Measurements from ENCODE around the gene CRISP1.
"Not testable (repeated sequence)": the region's sequence is repeated elsewhere in the genome, so short reads cannot be mapped to it uniquely, and the experiment has no call there.

CRISP1 gene

GRCh38 chr6:49839162-49839561, 27.2 kb downstream of the CRISP1 start:
- DNase-seq, result no peak

- DNase-seq, result no peak
Observed at GRCh38 chr6:49835140-49835539, 31.2 kb downstream of the CRISP1 start.

- no peak for DNase-seq
Observed at GRCh38 chr6:49833386-49833785, 32.9 kb downstream of the CRISP1 start.

GRCh38 chr6:49826743-49827406, 39.5 kb downstream of the CRISP1 start:
- no peak for DNase-seq

- DNase-seq, result no peak
Observed at GRCh38 chr6:49815166-49815565, 51.2 kb downstream of the CRISP1 start.

- no peak for DNase-seq
Observed at GRCh38 chr6:49813248-49813647, 53.1 kb downstream of the CRISP1 start.

GRCh38 chr6:49806145-49806544, 60.2 kb downstream of the CRISP1 start:
- DNase-seq, result no peak

- no peak for DNase-seq
Observed at GRCh38 chr6:49805246-49805645, 61.1 kb downstream of the CRISP1 start.

GRCh38 chr6:49801525-49801924, 64.8 kb downstream of the CRISP1 start:
- DNase-seq, result no peak

- no peak for DNase-seq
Observed at GRCh38 chr6:49799090-49799489, 67.2 kb downstream of the CRISP1 start.

GRCh38 chr6:49796842-49797455, 69.4 kb downstream of the CRISP1 start:
- not testable (repeated sequence) for DNase-seq

GRCh38 chr6:49790341-49790740, 76.0 kb downstream of the CRISP1 start:
- DNase-seq, result no peak

- no peak for DNase-seq
Observed at GRCh38 chr6:49787176-49787575, 79.2 kb downstream of the CRISP1 start, which contains the start of gene PGK2. TSS of gene PGK2 (minus strand) at chr6:49787285. CDS start at chr6:49787187, 98 bp downstream.

GRCh38 chr6:49784272-49784671, 82.1 kb downstream of the CRISP1 start:
- no peak for DNase-seq

Measured in stimulated activated naive CD4-positive, alpha-beta T cell treated with Interleukin-2 at 50 U/mL for 16 hours (primary cell).